Measurements from ENCODE around the gene PIP5K1A. TPM values are rescaled to one million over a fixed set of nuclear protein-coding genes. Genes with fewer than 3 reads are reported as not detected.
"Not testable (repeated sequence)": the region's sequence is repeated elsewhere in the genome, so short reads cannot be mapped to it uniquely, and the experiment has no call there.

PIP5K1A gene
- total RNA-seq, 2 experiments from 2014 or later: 51.9 to 59.4 TPM

- Mint-ChIP-seq H3K27ac (peak overlapping the region; percentile 45), H3K36me3 (peaks cover 36% of the 10 kb centered on the region)
Observed at GRCh38 chr1:151243683-151244216, 45.4 kb downstream of the PIP5K1A start.

GRCh38 chr1:151246786-151247185 lies 48.4 kb downstream of the PIP5K1A start:
- Mint-ChIP-seq H3K27me3 (no peaks in the 10 kb centered on the region), H3K9me3 (no peaks in the 10 kb centered on the region), H3K27ac (no peak overlapping the region), H3K4me1 (peaks cover 1% of the 10 kb centered on the region), H3K4me3 (no peak overlapping the region), H3K36me3 (peaks cover 25% of the 10 kb centered on the region)
- POLR2A ChIA-PET: no interaction called here
- no peak for ATAC-seq (ENCODE audit: low read depth)
- DNase-seq: no peak

More at GRCh38 chr1:151243683-151244216, 45.4 kb downstream of the PIP5K1A start:
- no peaks in the 10 kb centered on the region for H3K4me1 Mint-ChIP-seq
- no peak for ATAC-seq (ENCODE audit: low read depth)
- no peaks in the 10 kb centered on the region for H3K27me3 Mint-ChIP-seq
- H3K4me3 Mint-ChIP-seq: no peak overlapping the region
- no peak for DNase-seq
- no peaks in the 10 kb centered on the region for H3K9me3 Mint-ChIP-seq
- POLR2A ChIA-PET: no interaction called here

GRCh38 chr1:151251656-151252470 lies 53.5 kb downstream of the PIP5K1A start:
- H3K9me3 Mint-ChIP-seq: no peaks in the 10 kb centered on the region
- no peaks in the 10 kb centered on the region for H3K27me3 Mint-ChIP-seq
- H3K4me1 Mint-ChIP-seq: peaks cover 11% of the 10 kb centered on the region
- H3K27ac Mint-ChIP-seq: no peak overlapping the region
- DNase-seq (no peak), ATAC-seq (ENCODE audit: low read depth) (no peak)
- no peak overlapping the region for H3K4me3 Mint-ChIP-seq
- peaks cover 4% of the 10 kb centered on the region for H3K36me3 Mint-ChIP-seq
- POLR2A ChIA-PET: interaction anchor here (0.5 to 1.2 kb wide), 6 partner anchors 30 to 170 kb away, joined by 3 to 4 read pairs (median 4); partner anchors contain the start of genes LYSMD1, SCNM1, VPS72 and ZNF687

GRCh38 chr1:151254217-151255213 lies 56.2 kb downstream of the PIP5K1A start, which contains the start of gene PSMD4:
Gene PSMD4 (plus strand): TSS chr1:151254734. CDS start chr1:151254783, 49 bp downstream.
- ATAC-seq (ENCODE audit: low read depth) (peak; percentile 97), DNase-seq (peak; percentile 86)
- peaks cover 2% of the 10 kb centered on the region for H3K36me3 Mint-ChIP-seq
- peaks cover 20% of the 10 kb centered on the region for H3K4me1 Mint-ChIP-seq
- H3K9me3 Mint-ChIP-seq: no peaks in the 10 kb centered on the region
- POLR2A ChIA-PET: interaction anchor here (0.6 to 2.0 kb wide), 11 partner anchors 11 to 123 kb away, joined by 3 to 22 read pairs (median 4); partner anchors contain the start of genes PI4KB, SEMA6C, TNFAIP8L2 and VPS72
- H3K27me3 Mint-ChIP-seq: no peaks in the 10 kb centered on the region
- H3K4me3 Mint-ChIP-seq: peak within 1 kb of the TSS; percentile 91
- peak within 1 kb of the TSS; percentile 90 for H3K27ac Mint-ChIP-seq

GRCh38 chr1:151255381-151255780 lies 57.0 kb downstream of the PIP5K1A start:
- no peak for DNase-seq
- peaks cover 20% of the 10 kb centered on the region for H3K4me1 Mint-ChIP-seq
- peak overlapping the region; percentile 90 for H3K27ac Mint-ChIP-seq
- H3K4me3 Mint-ChIP-seq: peak overlapping the region; percentile 91
- POLR2A ChIA-PET: interaction anchor here (0.6 to 2.0 kb wide), 11 partner anchors 10 to 124 kb away, joined by 3 to 22 read pairs (median 4); partner anchors contain the start of genes PI4KB, SEMA6C, TNFAIP8L2 and VPS72
- no peaks in the 10 kb centered on the region for H3K27me3 Mint-ChIP-seq
- H3K36me3 Mint-ChIP-seq: peaks cover 2% of the 10 kb centered on the region
- ATAC-seq (ENCODE audit: low read depth): no peak
- no peaks in the 10 kb centered on the region for H3K9me3 Mint-ChIP-seq

GRCh38 chr1:151259351-151259750 lies 61.0 kb downstream of the PIP5K1A start:
- H3K27ac Mint-ChIP-seq: no peak overlapping the region
- DNase-seq (no peak), ATAC-seq (ENCODE audit: low read depth) (no peak)
- POLR2A ChIA-PET: no interaction called here
- no peaks in the 10 kb centered on the region for H3K9me3 Mint-ChIP-seq
- peaks cover 17% of the 10 kb centered on the region for H3K4me1 Mint-ChIP-seq
- no peaks in the 10 kb centered on the region for H3K27me3 Mint-ChIP-seq
- no peak overlapping the region for H3K4me3 Mint-ChIP-seq
- H3K36me3 Mint-ChIP-seq: peaks cover 12% of the 10 kb centered on the region

GRCh38 chr1:151265446-151266236 lies 67.3 kb downstream of the PIP5K1A start:
- H3K27ac Mint-ChIP-seq: no peak overlapping the region
- H3K4me1 Mint-ChIP-seq: peaks cover 5% of the 10 kb centered on the region
- H3K27me3 Mint-ChIP-seq: no peaks in the 10 kb centered on the region
- no peaks in the 10 kb centered on the region for H3K9me3 Mint-ChIP-seq
- peaks cover 25% of the 10 kb centered on the region for H3K36me3 Mint-ChIP-seq
- POLR2A ChIA-PET: interaction anchor here (0.5 to 1.6 kb wide), 2 partner anchors 10 to 11 kb away, joined by 4 to 5 read pairs; partner anchors contain the start of gene PSMD4
- DNase-seq: no peak
- ATAC-seq (ENCODE audit: low read depth): no peak
- H3K4me3 Mint-ChIP-seq: no peak overlapping the region

- no peak overlapping the region for H3K27ac Mint-ChIP-seq
- DNase-seq: no peak
- H3K4me3 Mint-ChIP-seq: no peak overlapping the region
- no peaks in the 10 kb centered on the region for H3K27me3 Mint-ChIP-seq
- H3K4me1 Mint-ChIP-seq: peaks cover 5% of the 10 kb centered on the region
- ATAC-seq (ENCODE audit: low read depth): no peak
- H3K9me3 Mint-ChIP-seq: no peaks in the 10 kb centered on the region
- H3K36me3 Mint-ChIP-seq: peaks cover 25% of the 10 kb centered on the region
- POLR2A ChIA-PET: interaction anchor here (0.5 to 1.6 kb wide), 4 partner anchors 10 to 30 kb away, joined by 4 to 5 read pairs (median 5); partner anchors contain the start of gene PSMD4
Observed at GRCh38 chr1:151266315-151266714, 68.0 kb downstream of the PIP5K1A start.

GRCh38 chr1:151266821-151267220 lies 68.5 kb downstream of the PIP5K1A start:
- ATAC-seq (ENCODE audit: low read depth) (no peak), DNase-seq (no peak)
- Mint-ChIP-seq H3K36me3 (peaks cover 29% of the 10 kb centered on the region), H3K27me3 (no peaks in the 10 kb centered on the region), H3K4me1 (peaks cover 5% of the 10 kb centered on the region), H3K27ac (peak overlapping the region; percentile 6), H3K9me3 (no peaks in the 10 kb centered on the region), H3K4me3 (no peak overlapping the region)
- POLR2A ChIA-PET: interaction anchor here (1.0 to 1.1 kb wide), 2 partner anchors 14 to 30 kb away, joined by 5 read pairs; no protein-coding TSS in a partner anchor

- Mint-ChIP-seq H3K9me3 (no peaks in the 10 kb centered on the region), H3K4me1 (peaks cover 5% of the 10 kb centered on the region), H3K27me3 (no peaks in the 10 kb centered on the region), H3K36me3 (peaks cover 29% of the 10 kb centered on the region), H3K27ac (peak overlapping the region; percentile 64), H3K4me3 (no peak overlapping the region)
- POLR2A ChIA-PET: no interaction called here
- DNase-seq (no peak), ATAC-seq (ENCODE audit: low read depth) (no peak)
Observed at GRCh38 chr1:151267760-151268159, 69.4 kb downstream of the PIP5K1A start.

- no peaks in the 10 kb centered on the region for H3K27me3 Mint-ChIP-seq
- peaks cover 8% of the 10 kb centered on the region for H3K4me1 Mint-ChIP-seq
- H3K36me3 Mint-ChIP-seq: peaks cover 12% of the 10 kb centered on the region
- POLR2A ChIA-PET: interaction anchor here (0.7 kb wide), 1 partner anchor 448 kb away, joined by 3 read pairs; no protein-coding TSS in a partner anchor
- H3K9me3 Mint-ChIP-seq: no peaks in the 10 kb centered on the region
- H3K27ac Mint-ChIP-seq: no peak overlapping the region
- DNase-seq: no peak
- H3K4me3 Mint-ChIP-seq: no peak overlapping the region
- no peak for ATAC-seq (ENCODE audit: low read depth)
Observed at GRCh38 chr1:151273924-151274466, 75.6 kb downstream of the PIP5K1A start.

GRCh38 chr1:151275341-151275740 lies 77.0 kb downstream of the PIP5K1A start:
- POLR2A ChIA-PET: interaction anchor here (0.8 kb wide), 1 partner anchor 9 kb away, joined by 4 read pairs; no protein-coding TSS in a partner anchor

More at GRCh38 chr1:151275341-151275740, 77.0 kb downstream of the PIP5K1A start:
- not testable (repeated sequence) for H3K4me3 Mint-ChIP-seq; H3K27me3 Mint-ChIP-seq; H3K9me3 Mint-ChIP-seq; H3K27ac Mint-ChIP-seq; H3K4me1 Mint-ChIP-seq; DNase-seq; ATAC-seq (ENCODE audit: low read depth)
- peaks cover 12% of the 10 kb centered on the region for H3K36me3 Mint-ChIP-seq
